Medulla oblongata (tissue), 1 donor: ENCODE results near the gene MARCHF9.

ENCODE experiments used
- DNase-seq: peaks from one replicate; pipeline ENCODE4 v3.0.0-alpha.2; 2015; ENCODE audit errors: extremely low spot score

Gene MARCHF9

DNA sequence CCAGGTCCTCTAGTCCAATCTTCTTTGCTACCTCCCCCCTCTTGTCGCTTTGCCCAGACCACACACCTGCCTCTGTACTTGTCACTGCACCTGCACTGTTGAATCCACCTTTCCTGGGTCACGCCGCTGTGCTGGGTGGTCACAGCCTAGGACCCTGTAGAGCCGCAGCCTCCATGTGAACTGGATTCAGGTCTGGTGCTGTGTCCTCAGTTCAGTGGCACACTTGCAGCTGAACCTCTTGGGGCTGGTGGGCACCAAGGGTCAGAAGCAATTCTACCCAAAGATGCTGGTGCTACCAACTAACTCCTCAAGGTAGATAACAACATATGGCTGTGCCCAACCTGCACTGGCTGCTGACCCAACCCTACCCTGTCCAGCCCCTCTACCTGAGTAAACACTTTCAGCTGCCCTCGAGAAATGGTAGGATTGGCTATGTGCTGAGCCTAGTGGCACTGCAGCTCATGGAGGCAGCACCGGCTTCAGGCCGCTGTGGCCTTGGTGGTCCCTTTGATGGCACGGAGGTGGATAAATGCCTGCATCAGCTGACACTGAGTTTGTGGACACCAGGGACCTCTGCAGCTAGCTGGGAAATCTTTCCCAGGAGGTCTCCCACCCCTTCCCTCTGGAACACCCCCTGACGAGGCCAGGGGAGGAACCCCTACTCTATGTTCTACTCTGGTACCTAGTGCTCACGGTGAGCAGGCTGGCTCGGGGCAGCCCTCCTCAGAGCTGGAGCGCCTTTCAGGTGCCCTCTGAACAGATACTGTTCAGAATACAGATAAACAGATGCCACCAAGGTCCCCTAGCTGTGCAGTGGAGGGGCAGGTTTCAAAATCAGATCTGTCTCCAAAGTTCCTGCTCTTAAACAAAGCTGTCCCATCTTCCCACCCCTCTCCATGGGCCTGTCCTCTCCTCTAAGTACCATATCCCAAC is 30.6 kb upstream of the MARCHF9 start:
- no peak for DNase-seq

DNA sequence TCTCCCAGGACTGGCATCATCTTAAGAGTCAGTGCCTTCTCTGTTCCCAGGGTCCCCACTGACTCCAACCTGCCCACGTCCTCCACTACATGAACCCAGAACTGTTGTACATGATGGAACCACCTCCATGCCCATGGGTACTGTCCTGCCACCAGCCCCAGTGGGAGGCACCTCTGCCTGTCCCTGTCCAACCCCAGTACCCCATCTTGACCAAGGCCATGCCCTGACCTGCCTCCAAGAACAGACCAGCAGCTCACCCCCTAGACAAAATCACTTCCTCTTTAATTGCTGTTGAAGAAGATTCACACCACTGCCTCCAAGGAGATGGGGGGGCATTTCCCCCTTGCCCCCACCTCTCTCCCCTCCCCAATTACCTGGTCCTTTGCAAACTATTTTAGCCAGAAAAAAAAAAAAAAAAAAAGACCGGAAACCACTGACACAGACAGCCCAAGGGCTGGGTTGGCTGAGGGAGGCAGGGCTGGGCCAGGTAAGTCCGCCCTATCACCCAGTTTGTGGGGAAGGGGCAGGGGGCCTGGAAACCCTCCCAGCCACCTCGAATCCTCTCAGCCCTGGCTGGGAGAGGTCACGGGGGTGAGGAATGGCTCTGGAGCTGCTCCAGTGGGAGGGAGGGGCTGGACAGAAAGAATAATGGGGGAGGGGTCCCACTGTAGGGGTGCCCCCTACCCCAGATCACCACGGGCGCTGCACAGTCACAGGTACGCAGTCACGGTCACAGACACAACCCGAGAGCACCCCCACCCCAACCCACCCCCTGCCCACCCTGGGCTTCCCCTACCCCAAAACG is 29.8 kb upstream of the MARCHF9 start:
- DNase-seq: no peak

DNA sequence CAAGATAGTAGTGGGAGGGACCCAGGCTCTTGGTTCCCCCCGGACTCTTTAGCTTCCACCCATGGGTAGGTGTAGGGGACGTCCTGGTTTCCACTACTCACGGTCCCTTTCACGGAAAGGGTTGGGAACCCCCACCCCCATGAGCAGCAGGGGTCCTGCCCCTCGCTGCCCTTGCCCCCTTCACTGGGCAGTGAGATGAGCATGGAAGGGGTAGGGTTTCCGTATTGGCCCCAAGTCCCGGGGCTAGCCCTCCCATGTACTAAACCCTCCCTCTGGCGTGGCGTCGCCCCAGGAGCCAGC is 29.1 kb upstream of the MARCHF9 start:
- no peak for DNase-seq

DNA sequence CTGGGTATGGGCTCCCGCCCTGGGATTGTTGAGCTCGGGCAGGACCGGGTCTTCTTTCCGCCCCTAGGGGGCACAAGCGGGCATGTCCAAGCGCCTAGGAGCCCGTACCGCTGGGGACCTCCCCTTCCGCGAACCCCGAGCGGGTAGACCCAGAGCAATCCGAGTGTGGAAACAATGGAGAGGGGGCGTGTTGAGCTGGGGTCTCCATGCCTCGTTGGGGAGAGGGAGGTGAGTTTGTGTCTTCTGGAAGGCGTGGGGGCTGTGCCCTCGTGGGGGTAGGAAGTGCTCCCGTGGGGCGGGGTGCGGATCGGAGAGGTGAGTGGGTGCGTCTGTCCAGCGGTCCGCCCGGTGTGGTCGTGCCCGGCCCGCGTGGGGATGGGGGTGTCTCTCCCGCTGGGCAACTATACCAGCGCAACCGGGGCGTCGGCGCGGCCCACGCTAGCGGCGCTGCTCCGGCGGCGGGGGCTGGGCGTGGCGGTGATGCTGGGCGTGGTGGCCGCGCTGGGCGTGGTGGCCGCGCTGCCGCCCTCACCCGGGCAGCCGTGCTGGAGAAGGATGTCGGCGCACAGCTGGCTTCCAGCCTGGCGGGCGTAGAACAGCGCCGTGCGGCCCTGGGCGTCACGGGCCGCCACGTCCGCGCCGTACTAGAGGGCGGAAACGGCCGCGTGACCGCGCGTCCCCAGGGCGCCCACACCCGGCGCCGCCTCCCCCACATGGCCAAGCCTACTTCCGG is 28.6 kb upstream of the MARCHF9 start:
- DNase-seq: peak; percentile 58

DNA sequence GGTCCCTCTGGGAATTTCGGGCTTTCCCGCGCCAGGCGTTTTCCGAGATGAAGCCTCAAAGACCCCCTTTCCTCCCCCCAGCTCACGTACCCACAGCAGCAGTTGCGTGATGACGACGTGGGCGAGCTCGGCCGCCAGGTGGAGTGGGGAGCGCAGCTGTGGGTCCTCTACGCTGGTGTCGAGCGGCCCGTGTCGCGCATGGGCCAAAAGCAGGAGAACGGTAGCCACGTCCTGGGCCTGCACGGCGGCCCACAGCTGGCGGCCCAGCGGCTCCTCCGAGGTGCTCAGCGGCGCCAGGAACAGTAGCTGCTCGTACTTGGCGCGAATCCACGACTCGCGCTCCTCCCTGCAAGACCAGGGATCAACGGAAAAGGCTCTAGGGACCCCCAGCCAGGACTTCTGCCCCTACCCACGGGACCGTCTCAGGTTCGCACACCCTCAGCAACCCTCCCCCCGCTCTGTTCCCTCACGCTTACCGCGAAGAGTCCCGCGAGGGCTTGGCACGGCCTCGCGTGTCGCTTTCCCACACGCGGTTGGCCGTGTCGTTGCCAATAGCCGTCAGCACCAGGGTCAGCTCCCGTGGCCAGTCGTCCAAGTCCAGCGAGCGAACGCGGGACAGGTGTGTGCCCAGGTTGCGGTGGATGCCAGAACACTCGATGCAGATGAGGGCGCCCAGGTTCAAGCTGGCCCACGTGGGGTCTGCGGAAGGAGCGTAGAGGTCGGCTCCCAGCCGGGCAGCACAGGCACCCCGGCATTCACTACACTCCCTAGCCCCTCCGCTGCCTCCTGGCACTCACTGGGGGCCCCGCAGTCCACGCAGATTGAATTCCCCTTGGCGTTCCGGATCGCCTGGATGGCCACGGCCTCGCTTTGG is 27.8 kb upstream of the MARCHF9 start:
- no peak for DNase-seq

DNA sequence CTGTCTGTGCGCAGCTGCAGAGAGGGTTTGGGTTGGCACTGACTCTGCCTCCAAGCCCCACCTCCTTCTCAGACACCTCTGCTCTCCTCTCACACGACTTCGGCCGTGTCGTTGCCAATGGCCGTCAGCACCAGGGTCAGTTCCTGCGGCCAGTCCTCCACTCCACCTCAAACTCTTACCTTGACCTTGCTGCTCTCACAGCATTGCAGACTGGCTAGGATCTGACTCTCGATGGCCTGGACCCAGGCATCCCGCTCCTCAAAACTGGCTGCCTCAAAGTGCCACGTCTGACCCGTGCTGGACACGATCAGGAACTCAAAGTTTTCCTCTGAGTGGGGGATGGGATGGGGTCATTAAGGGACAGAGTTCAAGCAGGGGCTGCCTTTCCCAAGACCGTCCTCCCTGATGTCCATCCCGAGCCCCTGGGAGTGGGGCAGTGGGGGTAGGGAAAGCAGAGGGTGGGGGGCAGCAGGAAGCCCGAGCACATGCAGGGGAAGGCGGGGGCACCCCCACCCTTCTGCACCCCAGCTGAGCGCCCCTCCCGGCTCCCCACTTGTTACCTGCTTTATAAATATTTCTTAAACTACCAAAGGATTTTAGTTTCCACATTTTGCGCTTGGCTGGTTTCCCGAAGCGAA is 27.0 kb upstream of the MARCHF9 start:
- DNase-seq: no peak

DNA sequence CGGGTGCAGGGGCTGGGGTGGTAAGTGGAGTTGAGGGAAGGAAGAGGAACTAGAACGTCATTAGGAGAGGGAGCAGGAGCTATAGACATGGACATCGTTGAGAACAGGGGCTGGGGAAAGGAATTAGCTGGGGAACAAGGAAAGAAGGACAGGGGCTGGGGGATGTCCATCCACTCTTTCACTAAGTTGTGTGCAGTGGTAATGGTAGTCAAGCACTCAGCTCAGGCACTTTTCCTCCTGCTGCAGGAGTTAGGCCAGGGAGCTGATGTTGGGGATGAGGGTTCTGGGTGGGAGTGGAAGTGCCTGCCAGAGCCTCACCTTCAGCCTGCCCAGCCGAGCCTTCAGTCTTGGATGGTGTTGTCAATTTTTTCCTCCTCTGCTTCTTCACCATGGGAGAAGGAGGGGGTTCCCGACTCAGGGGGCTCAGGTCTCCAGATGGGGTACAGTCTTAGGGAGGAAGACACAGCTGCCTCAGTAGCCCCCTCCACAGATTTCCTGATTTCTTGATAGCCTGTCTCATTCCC is 25.5 kb upstream of the MARCHF9 start:
- no peak for DNase-seq

DNA sequence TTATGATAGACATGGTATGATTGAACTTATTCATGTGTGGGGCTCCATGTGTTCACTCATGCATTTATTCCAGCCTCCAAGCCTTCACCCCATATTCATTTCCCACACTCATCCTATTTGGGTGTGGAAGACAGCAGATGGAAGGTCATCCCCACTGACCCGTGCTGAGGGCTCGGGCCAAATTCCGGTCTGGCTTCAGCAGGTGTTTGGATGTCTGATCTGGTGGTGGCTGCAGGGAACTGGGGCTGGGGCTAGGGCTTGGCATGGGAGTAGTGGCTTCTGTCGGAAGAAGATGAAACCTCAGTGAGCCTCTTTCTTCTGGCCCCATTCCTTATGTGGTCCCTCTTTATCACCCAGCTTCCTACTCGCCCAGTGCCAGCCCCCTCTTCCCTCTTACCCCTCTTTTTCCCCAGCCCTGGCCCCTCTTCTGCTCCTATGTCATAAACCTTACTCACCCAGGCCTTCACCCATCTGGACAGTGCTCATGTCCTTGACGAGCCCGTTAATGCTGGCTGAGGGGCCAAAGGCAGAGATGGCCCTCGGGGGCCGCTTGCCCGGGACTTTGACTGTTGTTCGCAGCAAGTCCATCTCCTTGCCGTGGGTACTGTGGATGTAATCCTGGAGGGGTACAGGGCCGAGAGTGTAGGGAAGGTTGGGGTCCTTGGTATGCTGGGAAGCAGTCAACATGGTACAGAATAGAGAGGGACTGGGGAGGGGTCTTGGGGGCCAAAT is 24.4 kb upstream of the MARCHF9 start:
- DNase-seq: no peak

DNA sequence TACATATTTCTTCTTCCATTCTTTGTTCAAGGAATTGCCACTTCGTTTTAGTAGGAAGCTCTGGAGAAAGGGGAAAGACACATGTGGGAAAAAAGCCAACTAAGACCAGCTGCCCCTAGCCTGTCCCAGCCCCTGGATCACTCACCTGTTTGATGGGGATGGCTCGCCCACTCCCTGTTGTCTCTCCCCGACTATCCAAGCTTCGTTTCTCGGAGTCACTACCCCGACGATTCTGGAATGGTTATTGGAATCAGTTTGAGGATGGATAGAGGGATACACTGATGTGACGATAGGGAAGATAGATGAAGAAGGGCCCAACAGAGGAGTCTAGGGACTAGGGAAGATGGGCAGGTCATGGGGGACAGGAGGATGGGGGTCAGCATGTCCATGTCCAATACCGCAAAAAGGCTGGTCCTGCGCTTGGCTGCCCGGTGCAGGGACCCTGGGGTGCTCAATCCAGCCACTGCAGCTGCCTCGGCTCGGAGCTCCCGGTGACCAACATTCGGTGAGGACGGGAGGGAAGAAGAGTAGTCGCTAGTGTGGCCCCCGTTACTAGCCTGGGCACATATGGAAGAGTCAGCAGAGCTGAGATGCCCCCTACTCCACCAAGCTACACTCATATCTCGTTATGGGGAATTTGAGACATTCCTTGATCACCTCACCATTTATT is 23.4 kb upstream of the MARCHF9 start:
- no peak for DNase-seq

DNA sequence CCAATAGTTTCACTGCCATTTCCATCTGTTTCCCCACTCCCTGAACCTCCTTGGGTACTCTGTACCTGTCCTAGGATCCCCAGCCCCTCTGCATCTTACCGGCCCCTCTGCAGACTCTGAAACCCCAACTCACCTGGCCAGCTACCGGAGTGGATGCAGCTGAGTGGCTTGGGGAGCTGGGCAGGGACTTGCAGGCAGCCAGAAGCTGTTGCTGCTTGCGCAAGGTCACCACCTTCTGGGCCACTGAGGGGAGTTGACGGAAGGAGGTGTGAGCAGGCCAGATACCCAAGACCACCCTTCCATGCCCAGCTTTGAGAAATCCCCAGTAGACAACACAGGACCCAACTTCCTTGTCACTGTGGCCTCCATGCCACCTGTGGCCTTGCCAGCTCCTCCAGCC is 22.6 kb upstream of the MARCHF9 start:
- no peak for DNase-seq

DNA sequence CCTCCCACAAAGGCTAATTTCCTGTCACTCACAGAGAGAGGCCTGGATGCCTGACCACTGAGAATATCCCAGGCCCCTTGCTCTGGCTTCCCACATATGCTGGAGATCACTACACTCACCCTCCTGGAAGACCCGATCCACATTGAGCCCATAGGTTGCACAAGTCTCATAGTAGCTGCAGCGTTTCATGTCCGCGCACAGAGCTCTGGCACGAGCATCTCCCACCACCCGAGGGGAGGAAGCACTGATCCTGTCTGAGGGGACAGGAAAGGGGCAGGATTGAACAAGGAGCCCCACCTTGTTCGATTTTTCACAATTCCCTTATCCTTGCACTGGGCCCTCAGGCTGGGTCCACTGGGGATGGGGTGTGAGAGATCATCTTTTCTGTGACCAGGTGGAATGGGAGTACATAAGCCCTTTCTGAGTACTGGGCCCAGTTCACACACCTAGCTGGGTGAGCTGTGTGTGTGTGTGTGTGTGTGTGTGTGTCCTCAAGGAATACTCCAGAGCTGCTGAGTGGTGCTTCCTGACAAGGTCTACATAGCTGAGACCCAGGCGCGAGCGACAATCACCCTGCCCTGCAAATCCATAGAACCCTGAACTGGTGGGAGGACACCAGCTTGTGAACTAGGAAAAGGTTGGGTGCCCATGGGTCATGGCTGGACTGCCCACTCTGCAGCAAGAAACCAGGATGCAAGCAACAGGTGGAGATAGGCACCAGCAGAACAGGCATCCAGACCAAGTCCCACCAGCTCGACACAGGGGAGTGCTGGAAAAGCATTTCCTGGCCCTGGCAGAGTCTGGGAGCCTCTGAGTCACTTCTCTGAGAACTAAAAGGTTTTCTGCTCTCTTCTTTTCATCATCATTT is 21.9 kb upstream of the MARCHF9 start:
- no peak for DNase-seq

DNA sequence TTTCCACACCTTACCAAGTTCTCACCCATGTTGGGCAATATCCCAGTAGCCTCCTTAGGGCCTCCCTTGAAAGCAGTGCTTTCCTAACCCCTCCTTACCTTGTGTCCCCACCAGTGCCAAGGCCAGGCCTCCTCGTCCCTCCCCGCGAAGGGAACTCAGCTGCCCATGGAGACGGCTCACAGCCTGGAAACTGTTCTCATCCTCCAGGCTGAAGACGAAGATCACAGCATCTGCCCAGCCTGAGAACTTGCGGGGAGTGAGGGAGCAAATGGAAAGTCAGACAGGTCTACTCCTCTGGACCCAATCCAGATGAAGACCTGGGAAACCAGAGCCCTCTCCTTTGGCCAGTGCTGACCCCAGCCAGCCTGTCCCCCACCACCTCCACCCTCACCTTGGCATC is 21.0 kb upstream of the MARCHF9 start:
- no peak for DNase-seq

DNA sequence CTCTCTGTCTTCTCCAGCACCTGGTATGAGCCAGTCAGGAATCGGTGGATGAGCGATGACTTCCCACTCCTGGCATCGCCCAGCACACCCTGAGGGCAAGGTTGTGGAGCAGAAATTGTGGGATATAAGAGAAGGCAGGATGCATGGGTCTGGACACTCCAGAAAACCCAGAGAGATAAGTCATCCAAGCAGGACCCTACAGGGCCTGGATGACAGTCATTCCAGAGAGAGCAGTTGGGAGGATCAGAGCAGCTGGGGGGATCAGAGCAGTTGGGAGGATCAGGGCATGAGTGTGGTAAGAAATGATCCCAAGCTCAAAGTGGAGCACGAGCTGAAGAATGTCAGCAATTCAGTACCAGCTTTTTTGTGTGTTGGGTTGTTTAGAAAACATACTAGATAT is 20.3 kb upstream of the MARCHF9 start:
- DNase-seq: no peak

DNA sequence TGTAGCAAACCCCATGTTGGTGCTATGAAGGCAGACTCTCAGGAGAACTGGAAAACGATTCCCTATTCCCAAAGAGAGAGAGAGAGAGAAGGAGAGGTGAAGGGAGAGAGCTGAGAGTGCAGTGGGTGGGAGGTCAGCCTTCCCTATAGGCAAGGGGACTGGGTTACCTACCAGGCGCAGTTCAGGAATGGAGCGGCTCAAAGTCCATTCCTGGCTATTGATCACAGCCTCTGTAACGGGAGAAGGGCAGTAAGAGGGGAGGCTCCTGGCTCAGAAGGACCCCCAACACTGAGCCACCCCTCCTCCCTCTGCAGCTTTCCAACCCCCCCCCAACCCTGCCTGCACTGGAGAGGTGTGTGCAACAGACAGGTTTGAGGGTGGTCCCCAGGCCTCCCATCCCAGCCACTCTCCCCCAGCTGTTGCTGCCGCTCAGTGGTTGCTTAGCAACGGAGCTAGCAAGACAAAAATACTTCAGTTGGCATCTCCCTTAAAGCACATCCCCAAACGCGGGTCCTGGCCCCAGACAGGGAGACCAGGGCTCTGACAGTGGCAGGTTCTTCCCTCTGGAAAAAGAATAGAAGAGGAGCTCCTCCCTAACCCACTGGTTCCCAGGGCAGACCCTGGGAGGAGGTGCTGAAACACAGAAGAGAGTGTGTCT is 19.6 kb upstream of the MARCHF9 start:
- DNase-seq: no peak

DNA sequence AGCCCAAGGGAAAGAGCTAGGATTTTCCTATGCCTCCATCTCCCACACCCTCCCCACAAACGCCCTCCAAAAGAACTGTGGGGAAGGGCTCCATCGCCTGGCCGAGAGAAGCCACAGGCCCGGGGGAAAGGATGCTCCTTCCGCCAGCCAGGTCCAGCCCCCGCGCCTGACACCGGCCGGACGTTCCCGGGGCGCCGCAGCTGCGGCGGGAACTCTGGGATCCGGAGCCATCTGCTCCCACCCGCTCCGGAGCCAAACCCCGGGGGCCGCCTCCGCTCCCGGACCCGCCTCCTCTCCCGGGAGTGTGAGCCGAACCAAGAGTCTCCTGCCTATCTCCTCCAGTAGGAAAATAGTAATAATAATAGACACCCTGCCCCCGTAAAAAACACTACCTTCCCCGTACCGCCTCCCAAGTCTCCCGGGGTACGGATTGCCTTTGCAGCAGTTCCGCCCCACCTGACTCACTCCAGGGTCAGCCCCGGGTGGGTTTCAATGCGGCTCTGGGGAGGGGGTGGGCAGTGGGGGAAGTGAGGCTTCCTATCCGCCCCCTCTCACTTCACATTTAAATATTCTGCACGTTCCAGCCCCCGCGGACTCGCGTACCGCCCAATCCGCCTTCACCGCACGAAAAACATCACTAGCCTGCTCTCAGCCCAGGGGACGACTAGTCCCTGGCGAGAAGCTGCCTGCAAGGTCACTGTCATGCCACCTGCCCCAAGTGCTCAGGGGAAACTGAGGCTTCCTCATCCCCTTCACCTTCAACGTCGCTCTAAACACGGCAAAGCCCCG is 18.8 kb upstream of the MARCHF9 start:
- peak; percentile 42 for DNase-seq

DNA sequence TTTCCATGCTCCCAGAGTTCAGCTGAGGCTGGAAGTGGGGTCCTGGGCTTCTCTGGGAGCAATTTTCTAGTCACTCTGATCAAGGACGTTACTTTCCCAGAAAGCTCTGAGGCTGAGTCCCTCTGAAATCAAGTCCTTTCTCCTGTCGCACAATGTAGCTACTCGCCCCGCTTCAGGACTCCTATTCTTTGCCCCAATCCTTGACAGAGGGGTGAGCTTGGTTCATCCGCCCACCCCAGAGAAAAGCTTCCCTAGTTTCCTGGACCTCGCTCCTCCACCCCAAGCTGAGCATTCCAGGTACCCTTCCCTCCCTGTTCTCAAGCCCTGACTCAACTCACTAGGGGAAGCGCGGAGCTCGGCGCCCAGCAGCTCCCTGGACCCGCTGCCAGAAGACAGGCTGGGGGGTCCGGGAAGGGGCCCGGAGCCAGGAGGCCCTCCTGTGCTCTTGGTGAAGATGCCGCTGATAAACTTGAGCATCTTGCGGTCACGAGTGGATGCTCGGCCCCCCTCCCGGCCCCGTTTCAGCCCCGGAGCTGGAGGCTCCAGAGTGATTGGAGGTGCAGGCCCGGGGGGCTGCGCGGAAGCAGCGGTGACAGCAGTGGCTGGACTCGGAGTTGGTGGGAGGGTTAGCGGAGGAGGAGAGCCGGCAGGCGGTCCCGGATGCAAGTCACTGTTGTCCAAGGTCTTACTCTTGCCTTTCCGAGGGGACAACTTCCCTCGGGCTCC is 18.0 kb upstream of the MARCHF9 start:
- no peak for DNase-seq
